Esophagus squamous epithelium (tissue), 5 donors: ENCODE data around the gene CNIH2. TPM values are rescaled to one million over a fixed set of nuclear protein-coding genes. Genes with fewer than 3 reads are reported as not detected.

ENCODE experiments used
- DNase-seq: peaks from one replicate; lab custom pipeline; 2025; lab: John Stamatoyannopoulos, UW
- H3K27ac ChIP-seq, 4 donors: fragments of 200-600 bp; sonication (generic); one replicate each; pipeline ENCODE4 v1.5.1; 2016 to 2019; ENCODE audit warnings: mild to moderate bottlenecking in 1 of 4
- H3K27me3 ChIP-seq, 4 donors: fragments of 200-600 bp; sonication (generic); 1 replicate in 3 of 4; 2 replicates in 1 of 4; pipeline versions ENCODE4 v1.5.1 to v1.6.0; 2017 to 2021; ENCODE audit warnings: antibody characterized with exemption in 1 of 4
- H3K36me3 ChIP-seq, 3 donors: fragments of 200-600 bp; sonication (generic); one replicate each; pipeline ENCODE4 v1.5.1; 2016 to 2019
- H3K4me1 ChIP-seq, 3 donors: fragments of 200-600 bp; sonication (generic); one replicate each; pipeline ENCODE4 v1.5.1; 2017 to 2019
- H3K4me3 ChIP-seq, 4 donors: fragments of 200-600 bp; sonication (generic); 1 replicate in 3 of 4; 2 replicates in 1 of 4; pipeline ENCODE4 v1.5.1; 2016 to 2019; ENCODE audit warnings: mild to moderate bottlenecking in 2 of 4, moderate library complexity in 1 of 4
- H3K9me3 ChIP-seq, 3 donors: fragments of 200-600 bp; sonication (generic); one replicate each; pipeline ENCODE4 v1.5.1; 2016 to 2019
- POLR2A ChIP-seq, 4 donors: fragments of 450-650 bp; IDR thresholded peaks; one replicate each; pipeline ENCODE4 v1.6.1; 2017; ENCODE audit warnings: antibody characterized with exemption in 4 of 4, mild to moderate bottlenecking in 4 of 4, moderate library complexity in 3 of 4
- WGBS, 2 donors: methylation state at CpG; one replicate each; pipeline ENCODE4 v1.1.5; 2018; 5-methylcytosine and 5-hydroxymethylcytosine counted together
- intact Hi-C: fragments of 100-400 bp; cut with DNase I; formaldehyde crosslinking; loops from one replicate; pipeline ENCODE4 v1.15.0; 2022
- total RNA-seq, 4 donors: library from RNA; depleted of rRNA; stranded (reverse); fragments of >200 nt; gene quantifications; one replicate each; pipeline ENCODE4 v1.1.0, GENCODE V29; 2016
- TF ChIP-seq, protein P1 (sequence below), 6 experiments: fragments of 450-650 bp in 4 of 6; fragments of 200-600 bp in 2 of 6; sonication (generic) in 2 of 6; IDR thresholded peaks; one replicate each; pipeline ENCODE4 v1.5.1; 2016 to 2019; ENCODE audit warnings: antibody characterized with exemption in 6 of 6, mild to moderate bottlenecking in 4 of 6, moderate library complexity in 4 of 6
- donor health status: DM: yes; HTN: yes; CAD: no.

CNIH2 gene
- total RNA-seq, 4 donors from 2014 or later: 0.48 to 0.70 TPM; not detected in 2

GRCh38 chr11:66321606-66322005, 43.6 kb downstream of the CNIH2 start:
- TF ChIP-seq, protein P1, sequence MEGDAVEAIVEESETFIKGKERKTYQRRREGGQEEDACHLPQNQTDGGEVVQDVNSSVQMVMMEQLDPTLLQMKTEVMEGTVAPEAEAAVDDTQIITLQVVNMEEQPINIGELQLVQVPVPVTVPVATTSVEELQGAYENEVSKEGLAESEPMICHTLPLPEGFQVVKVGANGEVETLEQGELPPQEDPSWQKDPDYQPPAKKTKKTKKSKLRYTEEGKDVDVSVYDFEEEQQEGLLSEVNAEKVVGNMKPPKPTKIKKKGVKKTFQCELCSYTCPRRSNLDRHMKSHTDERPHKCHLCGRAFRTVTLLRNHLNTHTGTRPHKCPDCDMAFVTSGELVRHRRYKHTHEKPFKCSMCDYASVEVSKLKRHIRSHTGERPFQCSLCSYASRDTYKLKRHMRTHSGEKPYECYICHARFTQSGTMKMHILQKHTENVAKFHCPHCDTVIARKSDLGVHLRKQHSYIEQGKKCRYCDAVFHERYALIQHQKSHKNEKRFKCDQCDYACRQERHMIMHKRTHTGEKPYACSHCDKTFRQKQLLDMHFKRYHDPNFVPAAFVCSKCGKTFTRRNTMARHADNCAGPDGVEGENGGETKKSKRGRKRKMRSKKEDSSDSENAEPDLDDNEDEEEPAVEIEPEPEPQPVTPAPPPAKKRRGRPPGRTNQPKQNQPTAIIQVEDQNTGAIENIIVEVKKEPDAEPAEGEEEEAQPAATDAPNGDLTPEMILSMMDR (IDR thresholded peaks at IDR 0.05): no peak
- no peak for TF ChIP-seq POLR2A (IDR thresholded peaks at IDR 0.05)
- H3K9me3 ChIP-seq: no peaks in the 10 kb centered on the region
- peaks cover 0 to 8% (median 0%) of the 10 kb centered on the region in 4 donors for H3K27me3 ChIP-seq
- H3K27ac ChIP-seq: peak overlapping the region in 1 of 4 donors; percentile 65
- H3K36me3 ChIP-seq: no peaks in the 10 kb centered on the region
- no peak overlapping the region for H3K4me3 ChIP-seq
- intact Hi-C loops: no loop called here
- no peak for DNase-seq
- H3K4me1 ChIP-seq: peaks cover 33 to 60% (median 38%) of the 10 kb centered on the region in 3 donors
- WGBS, 2 donors: 79 to 96% methylated on average over 2 of the region's 4 CpGs

GRCh38 chr11:66322732-66323427, 44.9 kb downstream of the CNIH2 start:
- no peaks in the 10 kb centered on the region for H3K36me3 ChIP-seq
- intact Hi-C loops: no loop called here
- no peak for TF ChIP-seq POLR2A (IDR thresholded peaks at IDR 0.05)
- TF ChIP-seq, protein P1 (IDR thresholded peaks at IDR 0.05): no peak
- peaks cover 26 to 60% (median 35%) of the 10 kb centered on the region in 3 donors for H3K4me1 ChIP-seq
- H3K9me3 ChIP-seq: no peaks in the 10 kb centered on the region
- no peaks in the 10 kb centered on the region for H3K27me3 ChIP-seq
- peak overlapping the region in 2 of 4 donors; percentile 34 to 65 for H3K27ac ChIP-seq
- no peak for DNase-seq
- no peak overlapping the region for H3K4me3 ChIP-seq
- 82 to 83% methylated on average over 5 to 8 of the region's 11 CpGs for WGBS, 2 donors

DNA sequence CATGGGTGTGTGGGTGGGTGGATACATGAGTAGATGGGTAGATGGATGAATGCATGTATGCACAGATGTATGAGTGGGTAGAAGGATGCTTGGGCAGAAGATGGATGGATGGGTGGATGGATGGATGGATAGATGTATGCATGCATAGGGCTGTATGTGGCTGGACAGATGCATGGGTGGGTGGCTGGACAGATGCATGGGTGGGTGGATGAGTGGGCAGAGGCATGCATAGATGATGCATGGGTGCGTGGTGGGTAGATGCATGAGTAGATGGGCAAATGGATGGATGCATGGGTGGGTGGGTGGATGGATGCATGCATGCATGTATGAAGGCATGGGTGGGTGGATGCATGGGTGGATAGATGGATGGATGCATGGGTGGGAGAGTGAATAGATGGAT, 45.7 kb downstream of the CNIH2 start:
- H3K9me3 ChIP-seq: no peaks in the 10 kb centered on the region
- DNase-seq: no peak
- no peaks in the 10 kb centered on the region for H3K27me3 ChIP-seq
- WGBS, 2 donors: 90 to 96% methylated on average over 1 of the region's 1 CpG
- TF ChIP-seq, protein P1 (IDR thresholded peaks at IDR 0.05): no peak
- TF ChIP-seq POLR2A (IDR thresholded peaks at IDR 0.05): no peak
- H3K27ac ChIP-seq: no peak overlapping the region
- peaks cover 25 to 60% (median 35%) of the 10 kb centered on the region in 3 donors for H3K4me1 ChIP-seq
- no peaks in the 10 kb centered on the region for H3K36me3 ChIP-seq
- intact Hi-C loops: no loop called here
- no peak overlapping the region for H3K4me3 ChIP-seq

GRCh38 chr11:66324664-66325063, 46.7 kb downstream of the CNIH2 start:
- H3K27ac ChIP-seq: peak overlapping the region in 2 of 4 donors; percentile 82 to 88

DNA sequence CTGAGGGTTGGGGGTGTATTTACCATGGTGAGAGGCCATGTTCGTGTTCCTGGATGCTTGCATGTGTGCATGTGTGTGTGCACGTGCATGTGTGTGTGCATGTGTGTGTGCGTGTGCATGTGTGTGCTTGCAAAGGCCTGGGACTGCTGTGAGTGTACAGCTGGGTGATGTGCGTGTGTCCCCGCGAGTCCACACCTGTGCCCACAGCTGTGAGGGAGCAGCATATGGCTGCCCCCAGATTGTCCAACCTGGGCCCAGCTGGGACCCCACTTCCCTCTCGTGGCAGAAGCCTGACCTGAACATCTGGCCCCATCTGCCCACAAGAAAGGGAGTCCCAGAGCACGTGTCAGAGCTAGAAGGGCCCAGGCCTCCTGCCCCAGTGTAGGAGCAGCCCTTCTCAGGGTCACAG, 47.3 kb downstream of the CNIH2 start:
- Histone ChIP-seq H3K9me3 (no peaks in the 10 kb centered on the region), H3K36me3 (no peaks in the 10 kb centered on the region), H3K4me3 (no peak overlapping the region), H3K4me1 (peaks cover 24 to 55% (median 29%) of the 10 kb centered on the region in 3 donors), H3K27me3 (no peaks in the 10 kb centered on the region), H3K27ac (peak overlapping the region in 3 of 4 donors; percentile 49 to 88 (median 82))
- 72% methylated on average over 6 of the region's 8 CpGs; no CpG with 5 or more reads in 1 of the 2 donors for WGBS, 2 donors
- intact Hi-C loops: no loop called here
- no peak for TF ChIP-seq POLR2A (IDR thresholded peaks at IDR 0.05)
- TF ChIP-seq, protein P1 (IDR thresholded peaks at IDR 0.05): no peak
- no peak for DNase-seq

More at GRCh38 chr11:66324664-66325063, 46.7 kb downstream of the CNIH2 start:
- peaks cover 24 to 55% (median 29%) of the 10 kb centered on the region in 3 donors for H3K4me1 ChIP-seq
- H3K9me3 ChIP-seq: no peaks in the 10 kb centered on the region
- DNase-seq: no peak
- TF ChIP-seq POLR2A (IDR thresholded peaks at IDR 0.05): no peak
- TF ChIP-seq, protein P1 (IDR thresholded peaks at IDR 0.05): no peak
- no peak overlapping the region for H3K4me3 ChIP-seq
- intact Hi-C loops: no loop called here
- WGBS, 2 donors: 55% methylated on average over 8 of the region's 10 CpGs; no CpG with 5 or more reads in 1 of the 2 donors
- H3K27me3 ChIP-seq: no peaks in the 10 kb centered on the region
- no peaks in the 10 kb centered on the region for H3K36me3 ChIP-seq
